Colonic mucosa (tissue), 4 donors: Measurements from ENCODE around the gene TBCK. TPM values are rescaled to one million over a fixed set of nuclear protein-coding genes. Genes with fewer than 3 reads are reported as not detected.

ENCODE experiments used
- DNase-seq: peaks from one replicate; pipeline ENCODE4 v3.0.0-alpha.2; 2020
- H3K27ac ChIP-seq: fragments of 200-600 bp; one replicate; pipeline ENCODE4 v1.8.0; 2021
- H3K27me3 ChIP-seq: fragments of 200-600 bp; one replicate; pipeline ENCODE4 v1.8.0; 2021
- H3K36me3 ChIP-seq: fragments of 200-600 bp; one replicate; pipeline ENCODE4 v1.8.0; 2021
- H3K4me1 ChIP-seq: fragments of 200-600 bp; one replicate; pipeline ENCODE4 v1.8.0; 2021; ENCODE audit warnings: mild to moderate bottlenecking
- H3K4me3 ChIP-seq: fragments of 200-600 bp; one replicate; pipeline ENCODE4 v1.8.0; 2021
- H3K9ac ChIP-seq, 2 donors: one replicate each; pipeline ENCODE4 v1.7.0; 2013; ENCODE audit warnings: control low read depth in 2 of 2, low read depth in 2 of 2, low read length in 2 of 2
- H3K9me3 ChIP-seq: fragments of 200-600 bp; one replicate; pipeline ENCODE4 v1.8.0; 2021
- CTCF ChIP-seq: fragments of 200-600 bp; IDR thresholded peaks from one replicate; pipeline ENCODE4 v1.8.0; 2022; ENCODE audit warnings: antibody characterized with exemption, mild to moderate bottlenecking
- intact Hi-C: fragments of 100-400 bp; cut with DNase I; formaldehyde crosslinking; loops from one replicate; pipeline ENCODE4 v1.14.1; 2022
- total RNA-seq, 2 donors: library from RNA; stranded (reverse); fragmentation: NEBNext Ultra II Directional in 1 of 2; extraction: Animal tissue kit (Norgen Biotek cat#: 25700) in 1 of 2; gene quantifications; one replicate each; pipeline ENCODE4 v1.2.1, GENCODE V29; 2021
- donor health status: healthy.
- donor health status: DM: no; HTN: no; CAD: no.
- donor health status: DM: no; HTN: no; CAD: no.

Gene TBCK
- total RNA-seq, 2 donors from 2014 or later, result 27.4 to 33.9 TPM

- intact Hi-C loops, result no loop called here
- DNase-seq, result no peak
- no peak overlapping the region for H3K27ac ChIP-seq
- H3K4me1 ChIP-seq, result no peaks in the 10 kb centered on the region
- no peaks in the 10 kb centered on the region for H3K36me3 ChIP-seq
- no peak for TF ChIP-seq CTCF
- no peak overlapping the region for H3K9ac ChIP-seq
- no peaks in the 10 kb centered on the region for H3K9me3 ChIP-seq
- no peaks in the 10 kb centered on the region for H3K27me3 ChIP-seq
- no peak overlapping the region for H3K4me3 ChIP-seq
These were observed 20.6 kb upstream of the TBCK start for GRCh38 chr4:106336618-106337017.

- TF ChIP-seq CTCF, result no peak
These were observed 18.9 kb upstream of the TBCK start for GRCh38 chr4:106334741-106335470.

GRCh38 chr4:106333186-106333585 lies 17.2 kb upstream of the TBCK start:
- Histone ChIP-seq H3K27me3 (no peaks in the 10 kb centered on the region), H3K9me3 (no peaks in the 10 kb centered on the region), H3K9ac (no peak overlapping the region), H3K36me3 (no peaks in the 10 kb centered on the region), H3K4me1 (no peaks in the 10 kb centered on the region), H3K27ac (no peak overlapping the region), H3K4me3 (no peak overlapping the region)
- DNase-seq, result no peak
- no peak for TF ChIP-seq CTCF
- intact Hi-C loops, result no loop called here

More at GRCh38 chr4:106334741-106335470, 18.9 kb upstream of the TBCK start:
- no peak overlapping the region for H3K4me3 ChIP-seq
- no peak for DNase-seq
- H3K27ac ChIP-seq, result no peak overlapping the region
- no peak overlapping the region for H3K9ac ChIP-seq
- intact Hi-C loops, result no loop called here
- no peaks in the 10 kb centered on the region for H3K27me3 ChIP-seq
- no peaks in the 10 kb centered on the region for H3K4me1 ChIP-seq
- H3K9me3 ChIP-seq, result no peaks in the 10 kb centered on the region
- no peaks in the 10 kb centered on the region for H3K36me3 ChIP-seq

GRCh38 chr4:106329041-106329618 lies 13.1 kb upstream of the TBCK start:
- Histone ChIP-seq H3K9me3 (no peaks in the 10 kb centered on the region), H3K36me3 (no peaks in the 10 kb centered on the region), H3K27me3 (no peaks in the 10 kb centered on the region), H3K4me3 (no peak overlapping the region), H3K4me1 (no peaks in the 10 kb centered on the region), H3K9ac (no peak overlapping the region), H3K27ac (no peak overlapping the region)
- intact Hi-C loops, result loop anchor here (10.0 kb wide), 1 partner anchor 74 kb away; no protein-coding TSS in a partner anchor
- DNase-seq, result no peak
- TF ChIP-seq CTCF, result peak; percentile 54

GRCh38 chr4:106325800-106326199 lies 9.8 kb upstream of the TBCK start:
- Histone ChIP-seq H3K4me3 (no peak overlapping the region), H3K9me3 (no peaks in the 10 kb centered on the region), H3K27ac (no peak overlapping the region), H3K4me1 (no peaks in the 10 kb centered on the region), H3K9ac (no peak overlapping the region), H3K27me3 (no peaks in the 10 kb centered on the region), H3K36me3 (no peaks in the 10 kb centered on the region)
- intact Hi-C loops, result loop anchor here (10.0 kb wide), 1 partner anchor 71 kb away; no protein-coding TSS in a partner anchor
- no peak for TF ChIP-seq CTCF
- DNase-seq, result no peak
